Activated CD4-positive, alpha-beta memory T cell treated with anti-CD3 and anti-CD28 coated beads, Interleukin-2, amount 10 ng/mL, durations not matched to agents 7 days and 5 days (primary cell): ENCODE measurements around the gene SLC13A1. TPM values are rescaled to one million over a fixed set of nuclear protein-coding genes. Genes with fewer than 3 reads are reported as not detected.
A peak's percentile ranks its signal among the peaks of the same experiment; 100 is the strongest.

Experiments used
- CTCF ChIA-PET: fragments of 350-600 bp; sonication (Branson Sonifier 250); formaldehyde crosslinking; loops from one replicate; lab custom pipeline; 2021; ENCODE audit warnings: antibody characterized with exemption, inconsistent platforms; lab: Charles Lee
- POLR2A ChIA-PET: fragments of 350-600 bp; sonication (Branson Sonifier 250); formaldehyde crosslinking; loops from one replicate; lab custom pipeline; 2021; ENCODE audit warnings: antibody characterized with exemption; lab: Charles Lee
- DNase-seq: peaks from one replicate; pipeline ENCODE4 v3.0.0-alpha.2; 2020
- H3K27ac Mint-ChIP-seq: one replicate; pipeline ENCODE4 v1.8.0; 2021; ENCODE audit warnings: mild to moderate bottlenecking, mixed read lengths
- H3K27me3 Mint-ChIP-seq: one replicate; pipeline ENCODE4 v1.8.0; 2021; ENCODE audit warnings: mixed read lengths
- H3K36me3 Mint-ChIP-seq: one replicate; pipeline ENCODE4 v1.8.0; 2021; ENCODE audit warnings: low read depth, mixed read lengths
- H3K4me1 Mint-ChIP-seq: one replicate; pipeline ENCODE4 v1.8.0; 2021; ENCODE audit warnings: mixed read lengths
- H3K4me3 Mint-ChIP-seq: one replicate; pipeline ENCODE4 v1.8.0; 2021; ENCODE audit warnings: mild to moderate bottlenecking, mixed read lengths
- H3K9me3 Mint-ChIP-seq: one replicate; pipeline ENCODE4 v1.8.0; 2021; ENCODE audit warnings: mixed read lengths
- total RNA-seq, 2 experiments: library from RNA; stranded (reverse); gene quantifications; one replicate each; pipeline ENCODE4 v1.2.3, GENCODE V29; 2021

Gene SLC13A1
- total RNA-seq, 2 experiments from 2014 or later: not detected

- Mint-ChIP-seq H3K27me3 (no peaks in the 10 kb centered on the region), H3K36me3 (no peaks in the 10 kb centered on the region), H3K9me3 (peaks cover 2% of the 10 kb centered on the region), H3K4me1 (no peaks in the 10 kb centered on the region), H3K4me3 (no peak overlapping the region), H3K27ac (no peak overlapping the region)
- ChIA-PET POLR2A (no interaction called here), CTCF (no interaction called here)
- DNase-seq: no peak
Measured at GRCh38 chr7:123183431-123183830, 16.3 kb downstream of the SLC13A1 start.

GRCh38 chr7:123177442-123177841, 22.3 kb downstream of the SLC13A1 start:
- Mint-ChIP-seq H3K27me3 (no peaks in the 10 kb centered on the region), H3K4me3 (no peak overlapping the region), H3K4me1 (no peaks in the 10 kb centered on the region), H3K27ac (no peak overlapping the region), H3K36me3 (no peaks in the 10 kb centered on the region), H3K9me3 (peaks cover 2% of the 10 kb centered on the region)
- ChIA-PET POLR2A (no interaction called here), CTCF (no interaction called here)
- no peak for DNase-seq

GRCh38 chr7:123170333-123171246, 29.2 kb downstream of the SLC13A1 start:
- no peak overlapping the region for H3K4me3 Mint-ChIP-seq
- H3K36me3 Mint-ChIP-seq: no peaks in the 10 kb centered on the region
- POLR2A ChIA-PET: no interaction called here
- H3K27me3 Mint-ChIP-seq: no peaks in the 10 kb centered on the region
- H3K27ac Mint-ChIP-seq: no peak overlapping the region
- H3K9me3 Mint-ChIP-seq: no peaks in the 10 kb centered on the region
- no peaks in the 10 kb centered on the region for H3K4me1 Mint-ChIP-seq
- no peak for DNase-seq
- CTCF ChIA-PET: no interaction called here

- Mint-ChIP-seq H3K4me3 (no peak overlapping the region), H3K9me3 (no peaks in the 10 kb centered on the region), H3K4me1 (no peaks in the 10 kb centered on the region), H3K27me3 (no peaks in the 10 kb centered on the region), H3K36me3 (no peaks in the 10 kb centered on the region), H3K27ac (no peak overlapping the region)
- POLR2A ChIA-PET: no interaction called here
- CTCF ChIA-PET: no interaction called here
- DNase-seq: no peak
Measured at GRCh38 chr7:123169065-123169464, 30.7 kb downstream of the SLC13A1 start.

GRCh38 chr7:123157606-123158005, 42.2 kb downstream of the SLC13A1 start:
- ChIA-PET POLR2A (no interaction called here), CTCF (interaction anchor here (1.4 kb wide), 1 partner anchor 87 kb away, joined by 3 read pairs; no protein-coding TSS in a partner anchor)
- Mint-ChIP-seq H3K27ac (no peak overlapping the region), H3K9me3 (no peaks in the 10 kb centered on the region), H3K4me3 (no peak overlapping the region), H3K4me1 (no peaks in the 10 kb centered on the region), H3K27me3 (no peaks in the 10 kb centered on the region), H3K36me3 (no peaks in the 10 kb centered on the region)
- no peak for DNase-seq

GRCh38 chr7:123155571-123155970, 44.2 kb downstream of the SLC13A1 start:
- POLR2A ChIA-PET: no interaction called here
- no peak overlapping the region for H3K4me3 Mint-ChIP-seq
- no peaks in the 10 kb centered on the region for H3K27me3 Mint-ChIP-seq
- no peak overlapping the region for H3K27ac Mint-ChIP-seq
- DNase-seq: no peak
- no peaks in the 10 kb centered on the region for H3K4me1 Mint-ChIP-seq
- no peaks in the 10 kb centered on the region for H3K9me3 Mint-ChIP-seq
- CTCF ChIA-PET: interaction anchor here (1.8 kb wide), 1 partner anchor 14 kb away, joined by 5 read pairs; no protein-coding TSS in a partner anchor
- no peaks in the 10 kb centered on the region for H3K36me3 Mint-ChIP-seq

GRCh38 chr7:123154231-123154860, 45.4 kb downstream of the SLC13A1 start:
- Mint-ChIP-seq H3K27me3 (no peaks in the 10 kb centered on the region), H3K9me3 (no peaks in the 10 kb centered on the region), H3K36me3 (no peaks in the 10 kb centered on the region), H3K27ac (no peak overlapping the region), H3K4me3 (no peak overlapping the region), H3K4me1 (no peaks in the 10 kb centered on the region)
- peak; percentile 42 for DNase-seq
- POLR2A ChIA-PET: no interaction called here
- CTCF ChIA-PET: interaction anchor here (0.6 to 1.8 kb wide), 6 partner anchors 8 to 108 kb away, joined by 3 to 6 read pairs (median 5); no protein-coding TSS in a partner anchor

GRCh38 chr7:123151443-123151842, 48.3 kb downstream of the SLC13A1 start:
- POLR2A ChIA-PET: no interaction called here
- Mint-ChIP-seq H3K9me3 (no peaks in the 10 kb centered on the region), H3K4me1 (no peaks in the 10 kb centered on the region), H3K27ac (no peak overlapping the region), H3K36me3 (no peaks in the 10 kb centered on the region), H3K27me3 (no peaks in the 10 kb centered on the region), H3K4me3 (no peak overlapping the region)
- no peak for DNase-seq
- CTCF ChIA-PET: no interaction called here

- POLR2A ChIA-PET: no interaction called here
- no peak for DNase-seq
- Mint-ChIP-seq H3K27me3 (no peaks in the 10 kb centered on the region), H3K9me3 (no peaks in the 10 kb centered on the region), H3K27ac (no peak overlapping the region), H3K4me3 (no peak overlapping the region), H3K4me1 (no peaks in the 10 kb centered on the region), H3K36me3 (no peaks in the 10 kb centered on the region)
- CTCF ChIA-PET: no interaction called here
Measured at GRCh38 chr7:123148813-123149212, 51.0 kb downstream of the SLC13A1 start.

- ChIA-PET CTCF (no interaction called here), POLR2A (no interaction called here)
- no peak for DNase-seq
- no peaks in the 10 kb centered on the region for H3K9me3 Mint-ChIP-seq
- no peaks in the 10 kb centered on the region for H3K36me3 Mint-ChIP-seq
- H3K27ac Mint-ChIP-seq: no peak overlapping the region
- no peaks in the 10 kb centered on the region for H3K4me1 Mint-ChIP-seq
- no peaks in the 10 kb centered on the region for H3K27me3 Mint-ChIP-seq
- no peak overlapping the region for H3K4me3 Mint-ChIP-seq
Measured at GRCh38 chr7:123143252-123144006, 56.3 kb downstream of the SLC13A1 start.

GRCh38 chr7:123140561-123140960, 59.2 kb downstream of the SLC13A1 start:
- ChIA-PET CTCF (no interaction called here), POLR2A (no interaction called here)
- Mint-ChIP-seq H3K27ac (no peak overlapping the region), H3K9me3 (no peaks in the 10 kb centered on the region), H3K36me3 (no peaks in the 10 kb centered on the region), H3K4me3 (no peak overlapping the region), H3K4me1 (no peaks in the 10 kb centered on the region), H3K27me3 (no peaks in the 10 kb centered on the region)
- no peak for DNase-seq

GRCh38 chr7:123135960-123136359, 63.8 kb downstream of the SLC13A1 start:
- H3K4me1 Mint-ChIP-seq: no peaks in the 10 kb centered on the region
- no peak for DNase-seq
- no peaks in the 10 kb centered on the region for H3K27me3 Mint-ChIP-seq
- CTCF ChIA-PET: no interaction called here
- H3K27ac Mint-ChIP-seq: no peak overlapping the region
- no peaks in the 10 kb centered on the region for H3K9me3 Mint-ChIP-seq
- POLR2A ChIA-PET: no interaction called here
- H3K36me3 Mint-ChIP-seq: no peaks in the 10 kb centered on the region
- H3K4me3 Mint-ChIP-seq: no peak overlapping the region

GRCh38 chr7:123133924-123134323, 65.8 kb downstream of the SLC13A1 start:
- CTCF ChIA-PET: no interaction called here
- no peak overlapping the region for H3K27ac Mint-ChIP-seq
- no peaks in the 10 kb centered on the region for H3K4me1 Mint-ChIP-seq
- no peaks in the 10 kb centered on the region for H3K27me3 Mint-ChIP-seq
- peaks cover 5% of the 10 kb centered on the region for H3K9me3 Mint-ChIP-seq
- no peak for DNase-seq
- POLR2A ChIA-PET: no interaction called here
- no peak overlapping the region for H3K4me3 Mint-ChIP-seq
- no peaks in the 10 kb centered on the region for H3K36me3 Mint-ChIP-seq
